GM18505 (cell line): ENCODE measurements around the gene RUBCN.
A peak's percentile ranks its signal among the peaks of the same experiment; 100 is the strongest.
"Not testable (repeated sequence)": the region's sequence is repeated elsewhere in the genome, so short reads cannot be mapped to it uniquely, and the experiment has no call there.

Source experiments
- ATAC-seq: cut with Tn5 transposase; IDR thresholded peaks from one replicate; pipeline ENCODE4 v1.9.1; 2021; ENCODE audit not compliant: unreplicated experiment
- POLR2A ChIP-seq: IDR thresholded peaks from 4 replicates; pipeline ENCODE4 v1.6.1; 2011; ENCODE audit warnings: borderline replicate concordance; ENCODE audit not compliant: insufficient read depth, insufficient read length; ENCODE audit errors: extremely low read depth

The RUBCN gene

GRCh38 chr3:197627772-197628523 lies 108.8 kb downstream of the RUBCN start:
- TF ChIP-seq POLR2A = peak; percentile 51
- peak; percentile 87 for ATAC-seq

- peak; percentile 29 for ATAC-seq
These were observed 109.4 kb downstream of the RUBCN start for GRCh38 chr3:197627158-197627771.

- ATAC-seq = peak; percentile 13
These were observed 110.1 kb downstream of the RUBCN start for GRCh38 chr3:197626404-197627157.

- not testable (repeated sequence) for ATAC-seq
These were observed 115.2 kb downstream of the RUBCN start for GRCh38 chr3:197621478-197621877.
